IMR-90 (cell line): ENCODE results near the gene ZNG1C.
"Not testable (repeated sequence)": the region's sequence is repeated elsewhere in the genome, so short reads cannot be mapped to it uniquely, and the experiment has no call there.

Experiments
- BHLHE40 ChIP-seq: fragments of 150-350 bp; IDR thresholded peaks from 2 replicates; pipeline ENCODE4 v1.6.1; 2016; ENCODE audit warnings: mild to moderate bottlenecking, low read depth, low read length
- CEBPB ChIP-seq: IDR thresholded peaks from 2 replicates; pipeline ENCODE4 v1.6.1; 2012; ENCODE audit warnings: low read depth, low read length, improper control_type of control experiment
- MAFK ChIP-seq: IDR thresholded peaks from 2 replicates; pipeline ENCODE4 v1.6.1; 2012; ENCODE audit warnings: low read depth, low read length, improper control_type of control experiment
- NFE2L2 ChIP-seq: fragments of 150-350 bp; IDR thresholded peaks from 2 replicates; pipeline ENCODE4 v1.6.1; 2016; ENCODE audit warnings: low read depth, mild to moderate bottlenecking, low read length
- POLR2A ChIP-seq: IDR thresholded peaks from 2 replicates; pipeline ENCODE4 v1.6.1; 2012; ENCODE audit warnings: mild to moderate bottlenecking, low read depth, low read length
- RAD21 ChIP-seq: IDR thresholded peaks from 2 replicates; pipeline ENCODE4 v1.6.1; 2012; ENCODE audit warnings: low read length, improper control_type of control experiment
- RCOR1 ChIP-seq: IDR thresholded peaks from 2 replicates; pipeline ENCODE4 v1.6.1; 2012; ENCODE audit warnings: mild to moderate bottlenecking, low read length, improper control_type of control experiment; ENCODE audit not compliant: insufficient replicate concordance
- RFX5 ChIP-seq: IDR thresholded peaks from 2 replicates; pipeline ENCODE4 v1.8.0; 2012; ENCODE audit warnings: low read depth, mild to moderate bottlenecking, low read length, moderate library complexity
- SMC3 ChIP-seq: fragments of 150-350 bp; IDR thresholded peaks from 2 replicates; pipeline ENCODE4 v1.6.1; 2016; ENCODE audit warnings: low read depth, mild to moderate bottlenecking, antibody characterized with exemption, low read length, moderate library complexity
- TF ChIP-seq, protein P1 (sequence below): conservative IDR thresholded peaks from 2 replicates; pipeline ENCODE4 v1.5.1; 2012; ENCODE audit warnings: mild to moderate bottlenecking, low read depth, low read length, improper control_type of control experiment
- TF ChIP-seq, protein P2 (sequence below): fragments of 150-350 bp; IDR thresholded peaks from 2 replicates; pipeline ENCODE4 v1.6.1; 2017; ENCODE audit warnings: mild to moderate bottlenecking, antibody characterized with exemption, low read length, low read depth

DNA sequence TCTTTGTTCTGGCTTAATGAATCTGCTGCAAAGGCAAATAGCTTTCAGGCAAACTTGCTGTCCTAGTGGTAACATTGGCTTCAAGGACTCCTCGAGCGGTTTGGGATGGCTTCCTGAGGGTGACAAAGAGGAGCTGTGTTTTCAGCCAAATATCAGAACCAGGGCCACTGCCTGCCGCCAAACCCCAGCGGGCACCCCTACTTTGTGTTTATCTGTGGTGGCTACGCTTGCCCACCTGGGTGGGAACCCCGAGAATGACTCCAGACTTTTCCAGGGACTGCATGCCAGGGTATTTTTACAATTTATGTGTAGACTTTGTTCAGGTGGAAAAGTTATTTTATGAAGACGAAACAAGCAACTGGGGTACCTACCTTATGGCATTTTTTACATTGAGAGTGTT lies 96.2 kb downstream of the ZNG1C start:
- TF ChIP-seq, protein P1, sequence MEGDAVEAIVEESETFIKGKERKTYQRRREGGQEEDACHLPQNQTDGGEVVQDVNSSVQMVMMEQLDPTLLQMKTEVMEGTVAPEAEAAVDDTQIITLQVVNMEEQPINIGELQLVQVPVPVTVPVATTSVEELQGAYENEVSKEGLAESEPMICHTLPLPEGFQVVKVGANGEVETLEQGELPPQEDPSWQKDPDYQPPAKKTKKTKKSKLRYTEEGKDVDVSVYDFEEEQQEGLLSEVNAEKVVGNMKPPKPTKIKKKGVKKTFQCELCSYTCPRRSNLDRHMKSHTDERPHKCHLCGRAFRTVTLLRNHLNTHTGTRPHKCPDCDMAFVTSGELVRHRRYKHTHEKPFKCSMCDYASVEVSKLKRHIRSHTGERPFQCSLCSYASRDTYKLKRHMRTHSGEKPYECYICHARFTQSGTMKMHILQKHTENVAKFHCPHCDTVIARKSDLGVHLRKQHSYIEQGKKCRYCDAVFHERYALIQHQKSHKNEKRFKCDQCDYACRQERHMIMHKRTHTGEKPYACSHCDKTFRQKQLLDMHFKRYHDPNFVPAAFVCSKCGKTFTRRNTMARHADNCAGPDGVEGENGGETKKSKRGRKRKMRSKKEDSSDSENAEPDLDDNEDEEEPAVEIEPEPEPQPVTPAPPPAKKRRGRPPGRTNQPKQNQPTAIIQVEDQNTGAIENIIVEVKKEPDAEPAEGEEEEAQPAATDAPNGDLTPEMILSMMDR: not testable (repeated sequence)
- TF ChIP-seq POLR2A, MAFK, RFX5, CEBPB, NFE2L2, RCOR1, BHLHE40, RAD21, SMC3: not testable (repeated sequence)
- TF ChIP-seq, protein P2, sequence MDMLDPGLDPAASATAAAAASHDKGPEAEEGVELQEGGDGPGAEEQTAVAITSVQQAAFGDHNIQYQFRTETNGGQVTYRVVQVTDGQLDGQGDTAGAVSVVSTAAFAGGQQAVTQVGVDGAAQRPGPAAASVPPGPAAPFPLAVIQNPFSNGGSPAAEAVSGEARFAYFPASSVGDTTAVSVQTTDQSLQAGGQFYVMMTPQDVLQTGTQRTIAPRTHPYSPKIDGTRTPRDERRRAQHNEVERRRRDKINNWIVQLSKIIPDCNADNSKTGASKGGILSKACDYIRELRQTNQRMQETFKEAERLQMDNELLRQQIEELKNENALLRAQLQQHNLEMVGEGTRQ: not testable (repeated sequence)
